ENCODE measurements around the gene POC5. TPM values are rescaled to one million over a fixed set of nuclear protein-coding genes. Genes with fewer than 3 reads are reported as not detected.

Gene POC5
- total RNA-seq, 1 experiment from 2014 or later, result 12.7 TPM

- Histone ChIP-seq H3K9me3 (no peaks in the 10 kb centered on the region), H3K27me3 (replicated peaks; ENCODE audit: control insufficient read depth, insufficient read depth, low read length) (no peaks in the 10 kb centered on the region), H3K36me3 (ENCODE audit: control insufficient read depth, insufficient read depth, low read length) (no peaks in the 10 kb centered on the region), H3K4me3 (ENCODE audit: low read depth, low read length) (no peak overlapping the region), H3K4me1 (no peaks in the 10 kb centered on the region)
- no peak for DNase-seq
- TF ChIP-seq CTCF (IDR thresholded peaks at IDR 0.05; ENCODE audit: insufficient read depth in 1 of 2, low read depth in 1 of 2, low read length in 1 of 2, severe bottlenecking in 1 of 2, unreplicated experiment in 1 of 2), result no peak
- no peaks in the 10 kb centered on the region for H3K9me3 Mint-ChIP-seq (ENCODE audit: unreplicated experiment)
- no TSS peak for BruUV-seq (replicated peaks)
- H3K27me3 Mint-ChIP-seq (ENCODE audit: insufficient read depth, unreplicated experiment), result no peaks in the 10 kb centered on the region
- peaks cover 17% of the 10 kb centered on the region for H3K4me1 Mint-ChIP-seq (ENCODE audit: low read depth, unreplicated experiment)
- CTCF ChIA-PET, result no interaction called here
- no peak overlapping the region for H3K4me3 Mint-ChIP-seq (ENCODE audit: unreplicated experiment)
- no peaks in the 10 kb centered on the region for H3K36me3 Mint-ChIP-seq (ENCODE audit: insufficient read depth, unreplicated experiment)
- intact Hi-C loops (cut with micrococcal nuclease; ENCODE audit: unreplicated experiment), result no loop called here
- H3K27ac Mint-ChIP-seq (ENCODE audit: unreplicated experiment), result no peak overlapping the region
- POLR2A ChIA-PET, result no interaction called here
Observed at GRCh38 chr5:75654693-75655295, 62.4 kb downstream of the POC5 start.

- no TSS peak for BruUV-seq (replicated peaks)
- Histone ChIP-seq H3K4me1 (peaks cover 4% of the 10 kb centered on the region; the same call in 1 of the 2 replicates), H3K4me3 (ENCODE audit: low read depth, low read length) (no peak overlapping the region), H3K27me3 (replicated peaks; ENCODE audit: control insufficient read depth, insufficient read depth, low read length) (no peaks in the 10 kb centered on the region), H3K9me3 (no peaks in the 10 kb centered on the region), H3K36me3 (ENCODE audit: control insufficient read depth, insufficient read depth, low read length) (no peaks in the 10 kb centered on the region)
- DNase-seq, result no peak
- peaks cover 22% of the 10 kb centered on the region for H3K4me1 Mint-ChIP-seq (ENCODE audit: low read depth, unreplicated experiment)
- no peaks in the 10 kb centered on the region for H3K9me3 Mint-ChIP-seq (ENCODE audit: unreplicated experiment)
- TF ChIP-seq CTCF (IDR thresholded peaks at IDR 0.05; ENCODE audit: insufficient read depth in 1 of 2, low read depth in 1 of 2, low read length in 1 of 2, severe bottlenecking in 1 of 2, unreplicated experiment in 1 of 2), result no peak
- H3K27me3 Mint-ChIP-seq (ENCODE audit: insufficient read depth, unreplicated experiment), result no peaks in the 10 kb centered on the region
- ChIA-PET CTCF (no interaction called here), POLR2A (no interaction called here)
- H3K4me3 Mint-ChIP-seq (ENCODE audit: unreplicated experiment), result no peak overlapping the region
- intact Hi-C loops (cut with micrococcal nuclease; ENCODE audit: unreplicated experiment), result no loop called here
- no peak overlapping the region for H3K27ac Mint-ChIP-seq (ENCODE audit: unreplicated experiment)
- no peaks in the 10 kb centered on the region for H3K36me3 Mint-ChIP-seq (ENCODE audit: insufficient read depth, unreplicated experiment)
Observed at GRCh38 chr5:75653521-75653920, 63.7 kb downstream of the POC5 start.

GRCh38 chr5:75651575-75652238, 65.5 kb downstream of the POC5 start:
- no peak for DNase-seq
- no TSS peak for BruUV-seq (replicated peaks)
- Histone ChIP-seq H3K4me3 (ENCODE audit: low read depth, low read length) (no peak overlapping the region), H3K9me3 (no peaks in the 10 kb centered on the region), H3K36me3 (ENCODE audit: control insufficient read depth, insufficient read depth, low read length) (no peaks in the 10 kb centered on the region), H3K27me3 (replicated peaks; ENCODE audit: control insufficient read depth, insufficient read depth, low read length) (no peaks in the 10 kb centered on the region), H3K4me1 (peaks cover 6% of the 10 kb centered on the region; the same call in 1 of the 2 replicates)
- Mint-ChIP-seq H3K9me3 (ENCODE audit: unreplicated experiment) (no peaks in the 10 kb centered on the region), H3K36me3 (ENCODE audit: insufficient read depth, unreplicated experiment) (no peaks in the 10 kb centered on the region), H3K4me3 (ENCODE audit: unreplicated experiment) (no peak overlapping the region), H3K27me3 (ENCODE audit: insufficient read depth, unreplicated experiment) (no peaks in the 10 kb centered on the region), H3K4me1 (ENCODE audit: low read depth, unreplicated experiment) (peaks cover 27% of the 10 kb centered on the region), H3K27ac (ENCODE audit: unreplicated experiment) (no peak overlapping the region)
- TF ChIP-seq CTCF (IDR thresholded peaks at IDR 0.05; ENCODE audit: insufficient read depth in 1 of 2, low read depth in 1 of 2, low read length in 1 of 2, severe bottlenecking in 1 of 2, unreplicated experiment in 1 of 2), result no peak
- POLR2A ChIA-PET, result no interaction called here
- CTCF ChIA-PET, result no interaction called here
- intact Hi-C loops (cut with micrococcal nuclease; ENCODE audit: unreplicated experiment), result no loop called here

Data from Caco-2 (cell line).